ENCODE results near the gene DDRGK1.
"Not testable (repeated sequence)": the region's sequence is repeated elsewhere in the genome, so short reads cannot be mapped to it uniquely, and the experiment has no call there.

Gene DDRGK1

DNA sequence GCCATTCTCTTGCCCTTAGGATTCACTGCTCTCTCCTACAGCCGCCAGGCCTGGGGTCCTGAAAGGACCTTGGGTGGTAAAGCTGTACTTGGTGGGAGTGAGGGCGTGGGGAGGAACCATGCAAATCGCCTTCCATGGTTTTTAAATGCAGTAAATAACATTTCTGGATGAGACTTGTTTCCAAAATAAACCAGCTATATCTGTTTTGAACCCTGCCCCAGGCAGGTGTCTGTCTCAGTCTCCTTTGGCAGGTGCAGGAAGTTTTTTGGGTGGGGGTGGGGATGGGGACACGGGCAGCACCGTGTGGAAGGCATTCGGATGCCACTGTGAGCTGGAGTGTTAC, 19.1 kb upstream of the DDRGK1 start:
- TF ChIP-seq ZFX (IDR thresholded peaks at IDR 0.05; ENCODE audit: borderline replicate concordance): no peak
- TF ChIP-seq, protein P1, sequence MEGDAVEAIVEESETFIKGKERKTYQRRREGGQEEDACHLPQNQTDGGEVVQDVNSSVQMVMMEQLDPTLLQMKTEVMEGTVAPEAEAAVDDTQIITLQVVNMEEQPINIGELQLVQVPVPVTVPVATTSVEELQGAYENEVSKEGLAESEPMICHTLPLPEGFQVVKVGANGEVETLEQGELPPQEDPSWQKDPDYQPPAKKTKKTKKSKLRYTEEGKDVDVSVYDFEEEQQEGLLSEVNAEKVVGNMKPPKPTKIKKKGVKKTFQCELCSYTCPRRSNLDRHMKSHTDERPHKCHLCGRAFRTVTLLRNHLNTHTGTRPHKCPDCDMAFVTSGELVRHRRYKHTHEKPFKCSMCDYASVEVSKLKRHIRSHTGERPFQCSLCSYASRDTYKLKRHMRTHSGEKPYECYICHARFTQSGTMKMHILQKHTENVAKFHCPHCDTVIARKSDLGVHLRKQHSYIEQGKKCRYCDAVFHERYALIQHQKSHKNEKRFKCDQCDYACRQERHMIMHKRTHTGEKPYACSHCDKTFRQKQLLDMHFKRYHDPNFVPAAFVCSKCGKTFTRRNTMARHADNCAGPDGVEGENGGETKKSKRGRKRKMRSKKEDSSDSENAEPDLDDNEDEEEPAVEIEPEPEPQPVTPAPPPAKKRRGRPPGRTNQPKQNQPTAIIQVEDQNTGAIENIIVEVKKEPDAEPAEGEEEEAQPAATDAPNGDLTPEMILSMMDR (IDR thresholded peaks at IDR 0.05): no peak
- no peak overlapping the region for H3K27ac ChIP-seq

- no peak overlapping the region for H3K27ac ChIP-seq
- no peak for TF ChIP-seq ZFX (IDR thresholded peaks at IDR 0.05; ENCODE audit: borderline replicate concordance)
- TF ChIP-seq, protein P1 (IDR thresholded peaks at IDR 0.05): no peak
Observed at GRCh38 chr20:3222635-3223600, 18.4 kb upstream of the DDRGK1 start.

- no peak overlapping the region for H3K27ac ChIP-seq
- TF ChIP-seq, protein P1 (IDR thresholded peaks at IDR 0.05): no peak
- TF ChIP-seq ZFX (IDR thresholded peaks at IDR 0.05; ENCODE audit: borderline replicate concordance): no peak
Observed at GRCh38 chr20:3221398-3222226, 17.1 kb upstream of the DDRGK1 start.

- TF ChIP-seq, protein P1 (IDR thresholded peaks at IDR 0.05): peak; percentile 95
- no peak for TF ChIP-seq ZFX (IDR thresholded peaks at IDR 0.05; ENCODE audit: borderline replicate concordance)
- no peak overlapping the region for H3K27ac ChIP-seq
Observed at GRCh38 chr20:3218307-3218988, 14.0 kb upstream of the DDRGK1 start.

GRCh38 chr20:3215359-3215917, 11.0 kb upstream of the DDRGK1 start:
- not testable (repeated sequence) for H3K27ac ChIP-seq

- TF ChIP-seq ZFX (IDR thresholded peaks at IDR 0.05; ENCODE audit: borderline replicate concordance): no peak
- TF ChIP-seq, protein P1 (IDR thresholded peaks at IDR 0.05): no peak
Observed at GRCh38 chr20:3213226-3213625, 8.7 kb upstream of the DDRGK1 start.

GRCh38 chr20:3210346-3210745, 5.9 kb upstream of the DDRGK1 start:
- peak overlapping the region; percentile 78 for H3K27ac ChIP-seq
- TF ChIP-seq ZFX (IDR thresholded peaks at IDR 0.05; ENCODE audit: borderline replicate concordance): no peak
- TF ChIP-seq, protein P1 (IDR thresholded peaks at IDR 0.05): no peak

More at GRCh38 chr20:3213226-3213625, 8.7 kb upstream of the DDRGK1 start:
- H3K27ac ChIP-seq: no peak overlapping the region

Data from 22Rv1 (cell line).